ENCODE data around the gene CCDC57.

GRCh38 chr17:82179412-82179811 lies 33.2 kb downstream of the CCDC57 start:
- no peak for TF ChIP-seq POLR2AphosphoS5 (IDR thresholded peaks at IDR 0.05; ENCODE audit: low read depth, low read length)
- TF ChIP-seq REST (IDR thresholded peaks at IDR 0.05; ENCODE audit: insufficient read depth in 1 of 2, low read depth in 2 of 2, low read length in 2 of 2), result no peak
- no peak for TF ChIP-seq SIN3A (IDR thresholded peaks at IDR 0.05; ENCODE audit: borderline replicate concordance, insufficient read depth, low read length)
- no peak for TF ChIP-seq TAF1 (IDR thresholded peaks at IDR 0.05; ENCODE audit: borderline replicate concordance, insufficient read depth, low read length)

Measured in PFSK-1 (cell line).